Left ventricle myocardium superior (tissue), 1 donor: ENCODE results near the gene TRPC6. TPM values are rescaled to one million over a fixed set of nuclear protein-coding genes. Genes with fewer than 3 reads are reported as not detected.
A peak's percentile ranks its signal among the peaks of the same experiment; 100 is the strongest.

Source experiments
- ATAC-seq: fragments of 200-7000 bp; cut with Tn5 transposase; one replicate; pipeline ENCODE4 v1.9.1; 2020; ENCODE audit warnings: mild to moderate bottlenecking, moderate library complexity
- DNase-seq: peaks from one replicate; pipeline ENCODE4 v3.0.0-alpha.2; 2020
- intact Hi-C: fragments of 100-400 bp; cut with micrococcal nuclease; formaldehyde crosslinking; loops from one replicate; pipeline ENCODE4 v1.11.0; 2022
- long read RNA-seq: library from polyadenylated mRNA; unstranded; transcript quantifications from one replicate; pipeline ENCODE4 v2.0.0, GENCODE V29; 2021
- total RNA-seq: library from RNA; stranded (reverse); fragmentation: NEBNext Ultra II Directional; extraction: Animal tissue kit (Norgen Biotek cat#: 25700); gene quantifications from one replicate; pipeline ENCODE4 v1.2.1, GENCODE V29; 2021
- donor health status: DM: no; HTN: yes; CAD: no; lungs with severe emphysema.

TRPC6 gene
- 0.62 TPM for total RNA-seq
- long read RNA-seq: 0 reads

- DNase-seq: peak; percentile 36
- intact Hi-C loops: no loop called here
- ATAC-seq: peak; percentile 67
These were observed at the start of gene TRPC6 for GRCh38 chr11:101583251-101584128. TRPC6 (minus strand) TSS chr11:101584007; CDS start chr11:101583503, 504 bp downstream.

- intact Hi-C loops: no loop called here
These were observed 36.2 kb upstream of the TRPC6 start for GRCh38 chr11:101620026-101620425.

GRCh38 chr11:101618709-101619108 lies 34.9 kb upstream of the TRPC6 start:
- ATAC-seq (no peak), DNase-seq (no peak)
- intact Hi-C loops: no loop called here

More at GRCh38 chr11:101620026-101620425, 36.2 kb upstream of the TRPC6 start:
- ATAC-seq: no peak
- no peak for DNase-seq

- ATAC-seq: no peak
These were observed 34.0 kb upstream of the TRPC6 start for GRCh38 chr11:101617735-101618332.

GRCh38 chr11:101612481-101612880 lies 28.7 kb upstream of the TRPC6 start:
- DNase-seq: no peak
- intact Hi-C loops: no loop called here

More at GRCh38 chr11:101617735-101618332, 34.0 kb upstream of the TRPC6 start:
- no peak for DNase-seq
- intact Hi-C loops: no loop called here

GRCh38 chr11:101600924-101601323 lies 17.1 kb upstream of the TRPC6 start:
- DNase-seq (no peak), ATAC-seq (peak; percentile 21)
- intact Hi-C loops: no loop called here

More at GRCh38 chr11:101612481-101612880, 28.7 kb upstream of the TRPC6 start:
- ATAC-seq: no peak

- DNase-seq: no peak
- no peak for ATAC-seq
- intact Hi-C loops: no loop called here
These were observed 3.2 kb upstream of the TRPC6 start for GRCh38 chr11:101586965-101587364.

- intact Hi-C loops: no loop called here
- no peak for DNase-seq
- no peak for ATAC-seq
These were observed 848 bp upstream of the TRPC6 start for GRCh38 chr11:101584655-101585054.

- DNase-seq (no peak), ATAC-seq (no peak)
- intact Hi-C loops: no loop called here
These were observed 315 bp upstream of the TRPC6 start for GRCh38 chr11:101584129-101584515.

GRCh38 chr11:101582989-101583250 lies 887 bp downstream of the TRPC6 start:
- DNase-seq (no peak), ATAC-seq (no peak)
- intact Hi-C loops: no loop called here

- DNase-seq (no peak), ATAC-seq (peak; percentile 34)
These were observed 1.4 kb downstream of the TRPC6 start for GRCh38 chr11:101582236-101582988.

GRCh38 chr11:101577461-101577860 lies 6.3 kb downstream of the TRPC6 start:
- ATAC-seq: no peak
- intact Hi-C loops: no loop called here
- no peak for DNase-seq

More at GRCh38 chr11:101582236-101582988, 1.4 kb downstream of the TRPC6 start:
- intact Hi-C loops: no loop called here

GRCh38 chr11:101576456-101576855 lies 7.4 kb downstream of the TRPC6 start:
- DNase-seq: no peak
- intact Hi-C loops: no loop called here
- no peak for ATAC-seq

GRCh38 chr11:101574886-101575285 lies 8.9 kb downstream of the TRPC6 start:
- intact Hi-C loops: no loop called here
- no peak for ATAC-seq

GRCh38 chr11:101567071-101567470 lies 16.7 kb downstream of the TRPC6 start:
- no peak for ATAC-seq

More at GRCh38 chr11:101574886-101575285, 8.9 kb downstream of the TRPC6 start:
- DNase-seq: no peak

GRCh38 chr11:101566626-101567025 lies 17.2 kb downstream of the TRPC6 start:
- intact Hi-C loops: no loop called here
- DNase-seq (no peak), ATAC-seq (no peak)

More at GRCh38 chr11:101567071-101567470, 16.7 kb downstream of the TRPC6 start:
- intact Hi-C loops: no loop called here
- no peak for DNase-seq

GRCh38 chr11:101563166-101563565 lies 20.6 kb downstream of the TRPC6 start:
- ATAC-seq: no peak
- no peak for DNase-seq
- intact Hi-C loops: no loop called here

- DNase-seq (no peak), ATAC-seq (no peak)
- intact Hi-C loops: no loop called here
These were observed 28.4 kb downstream of the TRPC6 start for GRCh38 chr11:101555366-101555765.

GRCh38 chr11:101553891-101554292 lies 29.9 kb downstream of the TRPC6 start:
- intact Hi-C loops: no loop called here
- no peak for DNase-seq
- ATAC-seq: no peak

GRCh38 chr11:101552888-101553287 lies 30.9 kb downstream of the TRPC6 start:
- no peak for ATAC-seq
- intact Hi-C loops: no loop called here

More at GRCh38 chr11:101552888-101553287, 30.9 kb downstream of the TRPC6 start:
- no peak for DNase-seq
